AG04449 (cell line): ENCODE data around the gene LCE6A.

Experiments used
- CTCF ChIA-PET: fragments of 350-600 bp; formaldehyde crosslinking; extraction: SDS; loops from one replicate; lab custom pipeline; 2021; ENCODE audit warnings: antibody characterized with exemption; lab: Yijun Ruan, JAX
- POLR2A ChIA-PET: fragments of 400-600, 350-600 bp; formaldehyde crosslinking; extraction: SDS; loops from one replicate; lab custom pipeline; 2020; ENCODE audit warnings: antibody characterized with exemption, inconsistent platforms; lab: Yijun Ruan, JAX
- DNase-seq: peaks from one replicate; pipeline ENCODE4 v3.0.0-alpha.2; 2010; ENCODE audit warnings: low read depth, low spot score
- H3K4me3 ChIP-seq: 2 replicates; pipeline ENCODE4 v1.5.1; 2011; ENCODE audit warnings: low read depth, mild to moderate bottlenecking, control low read depth, low read length
- CTCF ChIP-seq: IDR thresholded peaks from one replicate; pipeline ENCODE4 v1.5.1; 2011; ENCODE audit warnings: mild to moderate bottlenecking, moderate library complexity, low read length, control low read depth, inconsistent platforms; ENCODE audit not compliant: insufficient read depth; ENCODE audit errors: missing control alignments

LCE6A gene

GRCh38 chr1:152855661-152856060 is 13.0 kb downstream of the LCE6A start:
- ChIA-PET POLR2A (no interaction called here), CTCF (interaction anchor here (10.2 kb wide), 1 partner anchor 15 kb away, joined by 71 read pairs; no protein-coding TSS in a partner anchor)

GRCh38 chr1:152858062-152858461 is 15.4 kb downstream of the LCE6A start:
- no peak for DNase-seq
- no peak overlapping the region for H3K4me3 ChIP-seq
- no peak for TF ChIP-seq CTCF
- CTCF ChIA-PET = interaction anchor here (10.2 kb wide), 1 partner anchor 13 kb away, joined by 71 read pairs; no protein-coding TSS in a partner anchor
- POLR2A ChIA-PET = no interaction called here

More at GRCh38 chr1:152855661-152856060, 13.0 kb downstream of the LCE6A start:
- no peak for TF ChIP-seq CTCF
- no peak for DNase-seq
- H3K4me3 ChIP-seq = no peak overlapping the region

GRCh38 chr1:152859696-152860095 is 17.0 kb downstream of the LCE6A start, which contains the start of gene LCE7A:
LCE7A (plus strand) TSS chr1:152859996; CDS start chr1:152860698, 702 bp downstream.
- no peak within 1 kb of the TSS for H3K4me3 ChIP-seq
- ChIA-PET CTCF (interaction anchor here (10.2 kb wide), 1 partner anchor 11 kb away, joined by 71 read pairs; no protein-coding TSS in a partner anchor), POLR2A (no interaction called here)
- no peak for TF ChIP-seq CTCF
- DNase-seq = no peak

GRCh38 chr1:152860129-152860528 is 17.5 kb downstream of the LCE6A start:
- H3K4me3 ChIP-seq = no peak overlapping the region
- no peak for TF ChIP-seq CTCF
- no peak for DNase-seq
- ChIA-PET CTCF (interaction anchor here (10.2 kb wide), 1 partner anchor 11 kb away, joined by 71 read pairs; no protein-coding TSS in a partner anchor), POLR2A (no interaction called here)

- CTCF ChIA-PET = interaction anchor here (1.3 to 10.2 kb wide), 2 partner anchors 9 to 65 kb away, joined by 4 to 71 read pairs; no protein-coding TSS in a partner anchor
- no peak for DNase-seq
- no peak overlapping the region for H3K4me3 ChIP-seq
- no peak for TF ChIP-seq CTCF
- POLR2A ChIA-PET = no interaction called here
These were observed 18.7 kb downstream of the LCE6A start for GRCh38 chr1:152861374-152861773.

- no peak for DNase-seq
- no peak for TF ChIP-seq CTCF
- POLR2A ChIA-PET = no interaction called here
- no peak overlapping the region for H3K4me3 ChIP-seq
- CTCF ChIA-PET = interaction anchor here (1.0 to 4.3 kb wide), 2 partner anchors 62 to 211 kb away, joined by 4 to 30 read pairs; no protein-coding TSS in a partner anchor
These were observed 21.8 kb downstream of the LCE6A start for GRCh38 chr1:152864443-152864842.
